Activated CD8-positive, alpha-beta T cell treated with anti-CD3 and anti-CD28 coated beads, Interleukin-2, amount 10 ng/mL, durations not matched to agents 7 days and 5 days (primary cell): ENCODE data around the gene SCGN. TPM values are rescaled to one million over a fixed set of nuclear protein-coding genes. Genes with fewer than 3 reads are reported as not detected.

Source experiments
- ATAC-seq: fragments of 150-1000 bp; cut with Tn5 transposase; one replicate; pipeline ENCODE4 v1.10.0; 2021; ENCODE audit warnings: moderate library complexity
- CTCF ChIA-PET: fragments of 350-600 bp; sonication (Branson Sonifier 250); formaldehyde crosslinking; loops from one replicate; lab custom pipeline; 2021; ENCODE audit warnings: antibody characterized with exemption; lab: Charles Lee
- POLR2A ChIA-PET: fragments of 350-600 bp; sonication (Branson Sonifier 250); formaldehyde crosslinking; loops from one replicate; lab custom pipeline; 2021; ENCODE audit warnings: antibody characterized with exemption; lab: Charles Lee
- DNase-seq: peaks from one replicate; pipeline ENCODE4 v3.0.0-alpha.2; 2020
- H3K27ac Mint-ChIP-seq: one replicate; pipeline ENCODE4 v1.8.0; 2021; ENCODE audit warnings: mild to moderate bottlenecking, mixed read lengths
- H3K27me3 Mint-ChIP-seq: one replicate; pipeline ENCODE4 v1.8.0; 2021; ENCODE audit warnings: low read depth, mixed read lengths
- H3K36me3 Mint-ChIP-seq: one replicate; pipeline ENCODE4 v1.8.0; 2021; ENCODE audit warnings: low read depth, mixed read lengths
- H3K4me1 Mint-ChIP-seq: one replicate; pipeline ENCODE4 v1.8.0; 2021; ENCODE audit warnings: low read depth, mixed read lengths
- H3K4me3 Mint-ChIP-seq: one replicate; pipeline ENCODE4 v1.8.0; 2021; ENCODE audit warnings: mild to moderate bottlenecking, mixed read lengths
- H3K9me3 Mint-ChIP-seq: one replicate; pipeline ENCODE4 v1.8.0; 2022; ENCODE audit warnings: mixed read lengths; ENCODE audit not compliant: insufficient read depth
- total RNA-seq, 2 experiments: library from RNA; stranded (reverse); gene quantifications; one replicate each; pipeline ENCODE4 v1.2.3, GENCODE V29; 2021

Gene SCGN
- total RNA-seq, 2 experiments from 2014 or later, result not detected

GRCh38 chr6:25641377-25641776 is 10.6 kb upstream of the SCGN start:
- Mint-ChIP-seq H3K9me3 (no peaks in the 10 kb centered on the region), H3K27me3 (peaks cover 30% of the 10 kb centered on the region), H3K4me3 (no peak overlapping the region), H3K27ac (no peak overlapping the region), H3K4me1 (no peaks in the 10 kb centered on the region), H3K36me3 (no peaks in the 10 kb centered on the region)
- POLR2A ChIA-PET, result no interaction called here
- ATAC-seq (no peak), DNase-seq (no peak)
- CTCF ChIA-PET, result interaction anchor here (1.3 to 1.4 kb wide), 2 partner anchors 39 to 362 kb away, joined by 3 to 4 read pairs; no protein-coding TSS in a partner anchor

- H3K4me3 Mint-ChIP-seq, result no peak overlapping the region
- no peak for ATAC-seq
- POLR2A ChIA-PET, result no interaction called here
Observed at GRCh38 chr6:25641940-25642666, 9.9 kb upstream of the SCGN start.

GRCh38 chr6:25642667-25643328 is 9.2 kb upstream of the SCGN start:
- ChIA-PET POLR2A (no interaction called here), CTCF (interaction anchor here (1.3 kb wide), 1 partner anchor 41 kb away, joined by 4 read pairs; no protein-coding TSS in a partner anchor)
- Mint-ChIP-seq H3K9me3 (no peaks in the 10 kb centered on the region), H3K27me3 (peaks cover 29% of the 10 kb centered on the region), H3K4me3 (no peak overlapping the region), H3K27ac (no peak overlapping the region), H3K4me1 (no peaks in the 10 kb centered on the region), H3K36me3 (no peaks in the 10 kb centered on the region)
- DNase-seq (no peak), ATAC-seq (no peak)

More at GRCh38 chr6:25641940-25642666, 9.9 kb upstream of the SCGN start:
- Mint-ChIP-seq H3K4me1 (no peaks in the 10 kb centered on the region), H3K27ac (no peak overlapping the region), H3K9me3 (no peaks in the 10 kb centered on the region), H3K36me3 (no peaks in the 10 kb centered on the region), H3K27me3 (peaks cover 28% of the 10 kb centered on the region)
- no peak for DNase-seq
- CTCF ChIA-PET, result interaction anchor here (1.3 kb wide), 1 partner anchor 40 kb away, joined by 4 read pairs; no protein-coding TSS in a partner anchor

- CTCF ChIA-PET, result no interaction called here
- Mint-ChIP-seq H3K27me3 (peaks cover 44% of the 10 kb centered on the region), H3K27ac (no peak overlapping the region), H3K9me3 (no peaks in the 10 kb centered on the region), H3K36me3 (no peaks in the 10 kb centered on the region), H3K4me1 (no peaks in the 10 kb centered on the region), H3K4me3 (no peak overlapping the region)
- no peak for DNase-seq
- no peak for ATAC-seq
- POLR2A ChIA-PET, result no interaction called here
Observed at GRCh38 chr6:25645916-25646315, 6.1 kb upstream of the SCGN start.

- ChIA-PET POLR2A (no interaction called here), CTCF (no interaction called here)
- H3K4me3 Mint-ChIP-seq, result no peak overlapping the region
- DNase-seq (no peak), ATAC-seq (no peak)
- H3K27ac Mint-ChIP-seq, result no peak overlapping the region
- H3K36me3 Mint-ChIP-seq, result no peaks in the 10 kb centered on the region
- no peaks in the 10 kb centered on the region for H3K9me3 Mint-ChIP-seq
- H3K4me1 Mint-ChIP-seq, result no peaks in the 10 kb centered on the region
- H3K27me3 Mint-ChIP-seq, result peaks cover 46% of the 10 kb centered on the region
Observed at GRCh38 chr6:25649611-25650010, 2.4 kb upstream of the SCGN start.

- Mint-ChIP-seq H3K4me3 (no peak overlapping the region), H3K27ac (no peak overlapping the region), H3K4me1 (no peaks in the 10 kb centered on the region), H3K36me3 (no peaks in the 10 kb centered on the region), H3K27me3 (peaks cover 27% of the 10 kb centered on the region), H3K9me3 (no peaks in the 10 kb centered on the region)
- POLR2A ChIA-PET, result no interaction called here
- ATAC-seq, result no peak
- no peak for DNase-seq
- CTCF ChIA-PET, result no interaction called here
Observed at GRCh38 chr6:25655723-25656122, 3.7 kb downstream of the SCGN start.

- Mint-ChIP-seq H3K4me3 (no peak overlapping the region), H3K27ac (no peak overlapping the region), H3K9me3 (no peaks in the 10 kb centered on the region), H3K36me3 (no peaks in the 10 kb centered on the region), H3K4me1 (no peaks in the 10 kb centered on the region), H3K27me3 (peaks cover 17% of the 10 kb centered on the region)
- DNase-seq (no peak), ATAC-seq (no peak)
- ChIA-PET POLR2A (no interaction called here), CTCF (no interaction called here)
Observed at GRCh38 chr6:25659633-25660368, 7.8 kb downstream of the SCGN start.

GRCh38 chr6:25660512-25660911 is 8.5 kb downstream of the SCGN start:
- no peak for ATAC-seq
- ChIA-PET POLR2A (no interaction called here), CTCF (no interaction called here)

GRCh38 chr6:25661129-25661779 is 9.2 kb downstream of the SCGN start:
- no peak overlapping the region for H3K27ac Mint-ChIP-seq
- H3K4me3 Mint-ChIP-seq, result no peak overlapping the region
- ChIA-PET CTCF (no interaction called here), POLR2A (no interaction called here)
- DNase-seq, result no peak
- H3K27me3 Mint-ChIP-seq, result peaks cover 22% of the 10 kb centered on the region
- no peak for ATAC-seq
- H3K4me1 Mint-ChIP-seq, result no peaks in the 10 kb centered on the region
- H3K36me3 Mint-ChIP-seq, result no peaks in the 10 kb centered on the region
- H3K9me3 Mint-ChIP-seq, result no peaks in the 10 kb centered on the region

More at GRCh38 chr6:25660512-25660911, 8.5 kb downstream of the SCGN start:
- no peak for DNase-seq
- Mint-ChIP-seq H3K4me3 (no peak overlapping the region), H3K4me1 (no peaks in the 10 kb centered on the region), H3K9me3 (no peaks in the 10 kb centered on the region), H3K27ac (no peak overlapping the region), H3K36me3 (no peaks in the 10 kb centered on the region), H3K27me3 (peaks cover 22% of the 10 kb centered on the region)

- H3K4me3 Mint-ChIP-seq, result no peak overlapping the region
- peaks cover 20% of the 10 kb centered on the region for H3K27me3 Mint-ChIP-seq
- CTCF ChIA-PET, result interaction anchor here (1.5 kb wide), 1 partner anchor 53 kb away, joined by 4 read pairs; no protein-coding TSS in a partner anchor
- no peaks in the 10 kb centered on the region for H3K36me3 Mint-ChIP-seq
- H3K9me3 Mint-ChIP-seq, result no peaks in the 10 kb centered on the region
- no peaks in the 10 kb centered on the region for H3K4me1 Mint-ChIP-seq
- no peak overlapping the region for H3K27ac Mint-ChIP-seq
- POLR2A ChIA-PET, result no interaction called here
- ATAC-seq (no peak), DNase-seq (no peak)
Observed at GRCh38 chr6:25665455-25665854, 13.4 kb downstream of the SCGN start.

GRCh38 chr6:25669413-25669812 is 17.4 kb downstream of the SCGN start:
- CTCF ChIA-PET, result no interaction called here
- Mint-ChIP-seq H3K27ac (no peak overlapping the region), H3K4me1 (no peaks in the 10 kb centered on the region), H3K36me3 (no peaks in the 10 kb centered on the region), H3K27me3 (peaks cover 26% of the 10 kb centered on the region), H3K9me3 (no peaks in the 10 kb centered on the region), H3K4me3 (no peak overlapping the region)
- POLR2A ChIA-PET, result no interaction called here
- no peak for DNase-seq
- no peak for ATAC-seq
